ENCODE results near the gene PRIMPOL.

The PRIMPOL gene

DNA sequence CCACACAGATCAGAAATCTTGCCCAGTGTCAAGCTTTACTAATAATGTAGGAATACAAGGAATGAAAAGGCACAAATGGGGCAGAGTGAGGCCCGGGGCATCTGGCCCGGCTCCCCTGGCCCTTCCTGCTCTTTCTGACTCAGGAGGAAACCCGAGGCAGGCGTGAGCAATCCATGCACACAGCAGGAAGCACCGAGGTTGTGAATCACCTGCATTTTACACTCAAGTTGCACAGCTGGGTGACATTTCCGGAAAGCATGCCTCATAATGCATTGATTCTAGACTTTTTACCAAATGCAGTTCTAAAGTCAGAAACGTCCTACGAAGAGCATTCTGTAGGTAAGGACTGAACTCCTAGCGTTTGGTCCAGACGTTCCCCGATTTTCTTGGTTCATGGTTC lies 38.9 kb downstream of the PRIMPOL start:
- TF ChIP-seq, protein P1, sequence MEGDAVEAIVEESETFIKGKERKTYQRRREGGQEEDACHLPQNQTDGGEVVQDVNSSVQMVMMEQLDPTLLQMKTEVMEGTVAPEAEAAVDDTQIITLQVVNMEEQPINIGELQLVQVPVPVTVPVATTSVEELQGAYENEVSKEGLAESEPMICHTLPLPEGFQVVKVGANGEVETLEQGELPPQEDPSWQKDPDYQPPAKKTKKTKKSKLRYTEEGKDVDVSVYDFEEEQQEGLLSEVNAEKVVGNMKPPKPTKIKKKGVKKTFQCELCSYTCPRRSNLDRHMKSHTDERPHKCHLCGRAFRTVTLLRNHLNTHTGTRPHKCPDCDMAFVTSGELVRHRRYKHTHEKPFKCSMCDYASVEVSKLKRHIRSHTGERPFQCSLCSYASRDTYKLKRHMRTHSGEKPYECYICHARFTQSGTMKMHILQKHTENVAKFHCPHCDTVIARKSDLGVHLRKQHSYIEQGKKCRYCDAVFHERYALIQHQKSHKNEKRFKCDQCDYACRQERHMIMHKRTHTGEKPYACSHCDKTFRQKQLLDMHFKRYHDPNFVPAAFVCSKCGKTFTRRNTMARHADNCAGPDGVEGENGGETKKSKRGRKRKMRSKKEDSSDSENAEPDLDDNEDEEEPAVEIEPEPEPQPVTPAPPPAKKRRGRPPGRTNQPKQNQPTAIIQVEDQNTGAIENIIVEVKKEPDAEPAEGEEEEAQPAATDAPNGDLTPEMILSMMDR (IDR thresholded peaks at IDR 0.05; ENCODE audit: insufficient read depth, low read length, poor library complexity, severe bottlenecking): no peak
- DNase-seq (ENCODE audit: extremely low read depth, insufficient read length): no peak
- no peaks in the 10 kb centered on the region for H3K27me3 ChIP-seq (replicated peaks; ENCODE audit: control insufficient read depth, insufficient read depth, low read length)

DNA sequence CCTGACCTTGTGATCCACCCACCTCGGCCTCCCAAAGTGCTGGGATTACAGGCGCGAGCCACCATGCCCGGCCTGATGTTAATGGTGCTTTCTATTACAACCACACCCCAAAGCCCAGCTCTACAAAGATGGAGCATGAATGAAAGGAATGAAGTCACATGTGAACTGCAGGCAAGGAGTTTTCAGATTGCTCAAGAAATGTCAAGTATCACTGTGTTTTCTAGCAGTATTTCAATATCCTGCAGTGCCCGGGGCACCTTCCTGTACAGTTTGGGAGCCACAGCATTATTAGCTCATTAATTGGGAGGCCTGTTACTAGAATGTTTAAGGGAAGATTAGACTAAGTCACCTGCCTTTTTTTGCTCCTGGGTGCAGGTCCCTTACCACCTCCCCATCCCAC lies 40.1 kb downstream of the PRIMPOL start:
- no peaks in the 10 kb centered on the region; the same call in none of the 2 replicates for H3K36me3 ChIP-seq (ENCODE audit: control insufficient read depth, insufficient read depth, low read length)

More for the DNA sequence above, 38.9 kb downstream of the PRIMPOL start:
- Histone ChIP-seq H3K36me3 (ENCODE audit: control insufficient read depth, insufficient read depth, low read length) (no peaks in the 10 kb centered on the region; the same call in none of the 2 replicates), H3K4me3 (replicated peaks; ENCODE audit: low read depth, low read length) (no peak overlapping the region)

DNA sequence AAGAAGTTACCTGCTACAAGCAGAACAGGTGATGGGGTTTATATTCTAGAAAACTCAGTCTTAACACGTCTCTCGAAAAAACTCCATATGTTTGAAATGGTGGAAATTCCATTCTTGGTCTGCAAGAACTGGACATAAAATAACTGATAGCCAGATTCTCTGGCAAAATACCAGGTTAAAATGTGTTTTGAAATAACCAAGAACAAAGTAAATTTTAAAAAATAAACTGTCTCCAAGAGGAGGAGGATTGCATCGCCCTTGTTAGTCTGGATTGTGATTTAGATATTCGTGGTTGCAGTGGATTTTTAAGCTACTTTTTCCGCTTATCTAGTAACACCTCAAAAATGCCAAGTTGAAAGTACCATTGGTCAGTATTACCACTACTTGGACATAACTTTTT lies 43.5 kb downstream of the PRIMPOL start:
- no peaks in the 10 kb centered on the region for H3K27me3 ChIP-seq (replicated peaks; ENCODE audit: control insufficient read depth, insufficient read depth, low read length)
- TF ChIP-seq, protein P1 (IDR thresholded peaks at IDR 0.05; ENCODE audit: insufficient read depth, low read length, poor library complexity, severe bottlenecking): no peak
- no peak overlapping the region for H3K4me3 ChIP-seq (replicated peaks; ENCODE audit: low read depth, low read length)
- H3K36me3 ChIP-seq (ENCODE audit: control insufficient read depth, insufficient read depth, low read length): no peaks in the 10 kb centered on the region; the same call in 1 of the 2 replicates
- no peak for DNase-seq (ENCODE audit: extremely low read depth, insufficient read length)

More for the DNA sequence above, 40.1 kb downstream of the PRIMPOL start:
- Histone ChIP-seq H3K4me3 (replicated peaks; ENCODE audit: low read depth, low read length) (no peak overlapping the region), H3K27me3 (replicated peaks; ENCODE audit: control insufficient read depth, insufficient read depth, low read length) (no peaks in the 10 kb centered on the region)
- TF ChIP-seq, protein P1 (IDR thresholded peaks at IDR 0.05; ENCODE audit: insufficient read depth, low read length, poor library complexity, severe bottlenecking): no peak
- DNase-seq (ENCODE audit: extremely low read depth, insufficient read length): no peak

DNA sequence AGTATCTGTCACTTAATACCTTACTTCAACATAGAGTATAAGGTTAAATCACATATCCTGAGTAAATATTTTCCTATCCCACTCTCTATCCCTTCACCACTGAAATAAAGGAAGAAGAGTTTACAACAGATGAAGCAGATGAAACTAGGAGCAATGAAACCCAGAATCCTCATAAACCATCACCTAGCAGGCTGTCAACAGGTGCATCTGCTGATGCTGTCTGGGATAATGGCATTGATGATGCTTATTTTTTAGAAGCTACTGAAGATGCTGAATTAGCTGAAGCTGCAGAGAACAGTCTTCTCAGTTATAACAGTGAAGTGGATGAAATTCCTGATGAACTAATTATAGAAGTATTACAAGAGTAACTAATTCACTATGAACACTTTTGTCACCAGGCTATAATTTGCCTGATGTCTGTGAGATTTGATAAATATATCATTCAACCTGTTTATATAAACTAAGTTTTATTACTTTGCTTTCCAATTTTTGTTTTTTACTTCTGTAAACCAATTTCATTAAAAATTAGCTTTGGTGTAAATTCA lies 44.9 kb downstream of the PRIMPOL start:
- TF ChIP-seq, protein P1 (IDR thresholded peaks at IDR 0.05; ENCODE audit: insufficient read depth, low read length, poor library complexity, severe bottlenecking): no peak
- Histone ChIP-seq H3K36me3 (ENCODE audit: control insufficient read depth, insufficient read depth, low read length) (no peaks in the 10 kb centered on the region), H3K4me3 (replicated peaks; ENCODE audit: low read depth, low read length) (no peak overlapping the region), H3K27me3 (replicated peaks; ENCODE audit: control insufficient read depth, insufficient read depth, low read length) (no peaks in the 10 kb centered on the region)
- no peak for DNase-seq (ENCODE audit: extremely low read depth, insufficient read length)

DNA sequence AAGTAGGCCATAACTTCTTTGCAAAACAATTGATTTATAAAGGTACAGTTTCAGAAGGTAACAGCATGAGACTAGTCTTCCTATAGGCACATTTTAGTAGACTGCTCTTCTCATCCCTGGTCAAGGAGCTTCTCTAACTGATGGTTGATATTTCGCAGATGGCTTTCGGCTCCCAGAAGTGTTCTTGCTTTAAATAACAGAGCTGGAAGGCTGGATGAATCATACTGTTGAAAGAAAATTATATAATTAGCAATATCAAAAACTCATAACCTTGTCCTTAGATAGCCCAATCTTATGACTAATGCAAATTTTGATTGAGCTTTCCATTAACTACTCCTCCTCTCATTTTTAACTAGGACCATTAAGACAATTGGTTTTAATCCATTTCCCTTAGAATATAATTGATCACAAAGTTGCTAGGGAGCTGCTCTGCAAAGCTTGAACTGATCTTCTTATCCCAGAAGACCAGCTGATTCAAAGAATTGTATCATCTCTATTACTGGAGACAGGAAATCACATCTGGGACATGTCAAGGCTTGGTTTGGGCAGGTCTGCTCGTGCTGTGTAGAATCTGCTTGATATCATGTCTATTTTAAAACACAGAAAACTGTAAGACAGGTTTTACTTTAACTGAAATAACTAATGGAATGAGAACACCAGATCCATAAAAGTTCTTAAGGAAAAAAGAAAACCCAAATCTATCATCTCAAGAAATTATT lies 45.8 kb downstream of the PRIMPOL start:
- Histone ChIP-seq H3K4me3 (replicated peaks; ENCODE audit: low read depth, low read length) (no peak overlapping the region), H3K36me3 (ENCODE audit: control insufficient read depth, insufficient read depth, low read length) (peaks cover 2% of the 10 kb centered on the region), H3K27me3 (replicated peaks; ENCODE audit: control insufficient read depth, insufficient read depth, low read length) (no peaks in the 10 kb centered on the region)
- no peak for DNase-seq (ENCODE audit: extremely low read depth, insufficient read length)
- TF ChIP-seq, protein P1 (IDR thresholded peaks at IDR 0.05; ENCODE audit: insufficient read depth, low read length, poor library complexity, severe bottlenecking): no peak
